H9 (cell line): ENCODE measurements around the gene MAT2A. TPM values are rescaled to one million over a fixed set of nuclear protein-coding genes. Genes with fewer than 3 reads are reported as not detected.

Experiments
- DNase-seq: peaks from one replicate; pipeline ENCODE4 v3.0.0-alpha.2; 2017
- H2AFZ ChIP-seq: one replicate; pipeline ENCODE4 v1.6.1; 2013; ENCODE audit warnings: mild to moderate bottlenecking, low read length, control low read depth, moderate library complexity
- H2AK5ac ChIP-seq: 2 replicates; pipeline ENCODE4 v1.6.1; 2013; ENCODE audit warnings: low read length, control low read depth, mixed read lengths; ENCODE audit not compliant: insufficient read length
- H2BK120ac ChIP-seq: one replicate; pipeline ENCODE4 v1.6.1; 2013; ENCODE audit warnings: low read depth, mild to moderate bottlenecking, low read length, control low read depth, inconsistent platforms; ENCODE audit not compliant: poor library complexity, severe bottlenecking
- H2BK12ac ChIP-seq: 2 replicates; pipeline ENCODE4 v1.6.1; 2013; ENCODE audit warnings: low read length, control low read depth, mixed read lengths, low read depth; ENCODE audit not compliant: insufficient read length
- H2BK15ac ChIP-seq: 2 replicates; pipeline ENCODE4 v1.6.1; 2013; ENCODE audit warnings: low read depth, low read length, control low read depth
- H2BK20ac ChIP-seq: one replicate; pipeline ENCODE4 v1.6.1; 2013; ENCODE audit warnings: low read depth, mild to moderate bottlenecking, low read length, control low read depth, inconsistent platforms; ENCODE audit not compliant: poor library complexity, severe bottlenecking
- H2BK5ac ChIP-seq: 2 replicates; pipeline ENCODE4 v1.6.1; 2013; ENCODE audit warnings: low read length, control low read depth, mixed read lengths; ENCODE audit not compliant: insufficient read length
- H3K14ac ChIP-seq: 2 replicates; pipeline ENCODE4 v1.6.1; 2013; ENCODE audit warnings: low read length, control low read depth; ENCODE audit not compliant: insufficient read depth
- H3K18ac ChIP-seq: 2 replicates; pipeline ENCODE4 v1.6.1; 2013; ENCODE audit warnings: low read depth, mild to moderate bottlenecking, mixed read lengths, low read length, control low read depth; ENCODE audit not compliant: insufficient read length
- H3K23ac ChIP-seq: 2 replicates; pipeline ENCODE4 v1.6.1; 2013; ENCODE audit warnings: low read length, control low read depth, mixed read lengths, low read depth; ENCODE audit not compliant: insufficient read length
- H3K23me2 ChIP-seq: 2 replicates; pipeline ENCODE4 v1.6.1; 2013; ENCODE audit warnings: low read depth, mild to moderate bottlenecking, mixed read lengths, low read length, control low read depth; ENCODE audit not compliant: insufficient read length, poor library complexity, severe bottlenecking
- H3K27ac ChIP-seq: 2 replicates; pipeline ENCODE4 v1.5.1; 2013; ENCODE audit warnings: low read length, control low read depth, mixed read lengths, low read depth; ENCODE audit not compliant: insufficient read length
- H3K27me3 ChIP-seq: 2 replicates; pipeline ENCODE4 v1.6.1; 2013; ENCODE audit warnings: low read length, control low read depth, inconsistent platforms; ENCODE audit not compliant: insufficient read depth
- H3K4ac ChIP-seq: 2 replicates; pipeline ENCODE4 v1.6.1; 2013; ENCODE audit warnings: low read depth, mild to moderate bottlenecking, control low read depth, inconsistent platforms, low read length, moderate library complexity
- H3K4me1 ChIP-seq: 2 replicates; pipeline ENCODE4 v1.6.1; 2013; ENCODE audit warnings: low read length, control low read depth, inconsistent platforms; ENCODE audit not compliant: insufficient read depth
- H3K4me2 ChIP-seq: 2 replicates; pipeline ENCODE4 v1.6.1; 2013; ENCODE audit warnings: low read length, control low read depth, mixed read lengths; ENCODE audit not compliant: insufficient read length, insufficient read depth
- H3K56ac ChIP-seq: 2 replicates; pipeline ENCODE4 v1.6.1; 2013; ENCODE audit warnings: low read depth, mild to moderate bottlenecking, mixed read lengths, low read length, control low read depth; ENCODE audit not compliant: insufficient read length
- H3K79me1 ChIP-seq: 2 replicates; pipeline ENCODE4 v1.6.1; 2013; ENCODE audit warnings: low read depth, mild to moderate bottlenecking, moderate library complexity, low read length, control low read depth, inconsistent platforms; ENCODE audit not compliant: insufficient read depth, poor library complexity, severe bottlenecking
- H3K79me2 ChIP-seq: 2 replicates; pipeline ENCODE4 v1.6.1; 2013; ENCODE audit warnings: low read length, control low read depth, inconsistent platforms; ENCODE audit not compliant: insufficient read depth
- H3K9ac ChIP-seq: 2 replicates; pipeline ENCODE4 v1.6.1; 2013; ENCODE audit warnings: low read length, control low read depth, mixed read lengths; ENCODE audit not compliant: insufficient read length; ENCODE audit errors: extremely low read depth
- H3K9me3 ChIP-seq: one replicate; pipeline ENCODE4 v1.6.1; 2013; ENCODE audit warnings: low read depth, low read length, inconsistent platforms; ENCODE audit not compliant: control insufficient read depth
- H3T11ph ChIP-seq: one replicate; pipeline ENCODE4 v1.6.1; 2013; ENCODE audit warnings: mild to moderate bottlenecking, low read length, control low read depth, inconsistent platforms
- H4K20me1 ChIP-seq: one replicate; pipeline ENCODE4 v1.6.1; 2013; ENCODE audit not compliant: control insufficient read depth, insufficient read length, insufficient read depth
- H4K5ac ChIP-seq: 2 replicates; pipeline ENCODE4 v1.6.1; 2013; ENCODE audit warnings: low read depth, mild to moderate bottlenecking, mixed read lengths, low read length, control low read depth; ENCODE audit not compliant: insufficient read length
- H4K8ac ChIP-seq: replicated peaks from 2 replicates; pipeline ENCODE4 v1.6.1; 2013; ENCODE audit warnings: low read length, control low read depth, mixed read lengths, low read depth; ENCODE audit not compliant: insufficient read length
- H4K91ac ChIP-seq: 2 replicates; pipeline ENCODE4 v1.6.1; 2013; ENCODE audit warnings: low read depth, mild to moderate bottlenecking, moderate library complexity, mixed read lengths, low read length, control low read depth; ENCODE audit not compliant: insufficient read length
- H3K27ac Mint-ChIP-seq, 3 experiments: 2 replicates in 2 of 3; 3 replicates in 1 of 3; pipeline ENCODE4 v1.8.0; 2020 to 2021; ENCODE audit warnings: mixed read lengths in 3 of 3, mild to moderate bottlenecking in 1 of 3, moderate library complexity in 1 of 3
- H3K27me3 Mint-ChIP-seq: 2 replicates; pipeline ENCODE4 v1.8.0; 2021; ENCODE audit warnings: low read depth, mild to moderate bottlenecking, moderate library complexity, mixed read lengths
- H3K36me3 Mint-ChIP-seq, 3 experiments: 2 replicates in 2 of 3; 3 replicates in 1 of 3; pipeline ENCODE4 v1.8.0; 2020 to 2021; ENCODE audit warnings: low read depth in 3 of 3, mixed read lengths in 3 of 3; ENCODE audit not compliant: insufficient read depth in 1 of 3
- H3K4me1 Mint-ChIP-seq, 2 experiments: 2 replicates each; pipeline ENCODE4 v1.8.0; 2020; ENCODE audit warnings: mixed read lengths in 2 of 2
- H3K4me3 Mint-ChIP-seq, 2 experiments: 2 replicates in 1 of 2; 3 replicates in 1 of 2; pipeline ENCODE4 v1.8.0; 2020 to 2021; ENCODE audit warnings: mild to moderate bottlenecking in 2 of 2, mixed read lengths in 2 of 2, moderate library complexity in 1 of 2
- H3K9me3 Mint-ChIP-seq, 2 experiments: 2 replicates in 1 of 2; 3 replicates in 1 of 2; pipeline ENCODE4 v1.8.0; 2020; ENCODE audit warnings: mild to moderate bottlenecking in 2 of 2, mixed read lengths in 2 of 2, moderate library complexity in 1 of 2
- CTCF ChIP-seq: fragments of 200-600 bp; sonication (generic); conservative IDR thresholded peaks from 3 replicates; pipeline ENCODE4 v1.8.0; 2021; ENCODE audit warnings: antibody characterized with exemption, mild to moderate bottlenecking
- WGBS: extraction: QIAGEN DNeasy Blood & Tissue Kit; methylation state at CpG from one replicate; pipeline ENCODE4 v1.1.7; 2013; ENCODE audit warnings: missing lambda C conversion rate, low lambda C conversion rate, mixed read lengths; ENCODE audit not compliant: insufficient read length; ENCODE audit errors: extremely low coverage; 5-methylcytosine and 5-hydroxymethylcytosine counted together
- total RNA-seq: library from RNA; stranded (reverse); gene quantifications from 2 replicates; pipeline ENCODE4 v1.2.1, GENCODE V29; 2021

The MAT2A gene
- total RNA-seq, 1 experiment from 2014 or later, result 459 TPM

GRCh38 chr2:85523062-85523902 lies 15.7 kb upstream of the MAT2A start:
- Histone ChIP-seq H3K4me1 (0 out of 2 replicates have a peak, but pooled peaks cover 5% of the 10 kb centered on the region), H2BK120ac (no peak overlapping the region), H3K9me3 (no peaks in the 10 kb centered on the region)

More at GRCh38 chr2:85523062-85523902, 15.7 kb upstream of the MAT2A start:
- Histone ChIP-seq H2BK20ac (no peak overlapping the region), H3K18ac (no peak overlapping the region), H3K27ac (no peak overlapping the region), H3K27me3 (no peaks in the 10 kb centered on the region), H4K91ac (no peak overlapping the region), H3K9ac (no peak overlapping the region), H2AK5ac (no peak overlapping the region), H3K23ac (no peak overlapping the region), H4K20me1 (no peaks in the 10 kb centered on the region), H3K4ac (no peak overlapping the region), H3K56ac (no peak overlapping the region), H4K5ac (no peak overlapping the region), H3K79me1 (no peaks in the 10 kb centered on the region), H4K8ac (no peak overlapping the region), H3K14ac (no peak overlapping the region; the same call in 1 of the 2 replicates), H3T11ph (no peak overlapping the region), H3K79me2 (no peaks in the 10 kb centered on the region), H2BK12ac (no peak overlapping the region), H2BK5ac (no peak overlapping the region), H2AFZ (no peak overlapping the region), H2BK15ac (no peak overlapping the region), H3K23me2 (no peaks in the 10 kb centered on the region), H3K4me2 (no peak overlapping the region)
- H3K9me3 Mint-ChIP-seq, result no peaks in the 10 kb centered on the region
- peaks cover 17 to 22% of the 10 kb centered on the region in 2 experiments for H3K4me1 Mint-ChIP-seq
- DNase-seq, result no peak
- H3K27me3 Mint-ChIP-seq, result peaks cover under 1% of the 10 kb centered on the region; the same call in 1 of the 2 replicates
- H3K27ac Mint-ChIP-seq, result no peak overlapping the region
- TF ChIP-seq CTCF, result no peak
- no peak overlapping the region for H3K4me3 Mint-ChIP-seq
- H3K36me3 Mint-ChIP-seq, result no peaks in the 10 kb centered on the region
- no CpG with 5 or more reads among the region's 8 CpGs for WGBS
